ENCODE results near the gene CNKSR3. TPM values are rescaled to one million over a fixed set of nuclear protein-coding genes. Genes with fewer than 3 reads are reported as not detected.

CNKSR3 gene
- total and polyA plus RNA-seq, 2 experiments from 2014 or later: 1.9 to 5.7 TPM

DNA sequence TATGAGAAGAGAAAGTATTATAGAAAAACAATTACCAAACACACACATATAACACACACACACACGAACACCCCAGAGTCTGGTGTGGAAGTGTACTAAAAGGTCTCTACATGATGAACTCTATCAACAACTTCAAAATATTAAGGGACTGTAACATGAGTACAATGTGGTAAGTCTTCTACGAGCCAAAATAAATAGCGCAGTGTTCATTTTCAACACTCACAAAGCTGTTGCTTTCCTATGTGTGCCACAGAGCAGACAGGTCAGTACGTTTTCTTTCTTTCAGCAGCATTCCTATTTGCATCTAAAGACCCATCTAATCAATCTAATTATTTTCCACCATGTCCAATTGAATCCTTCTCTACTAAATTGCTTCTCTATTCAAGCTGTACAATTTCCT is 12.1 kb upstream of the CNKSR3 start:
- Mint-ChIP-seq H3K27ac (no peak overlapping the region), H3K36me3 (ENCODE audit: low read depth) (no peaks in the 10 kb centered on the region), H3K9me3 (no peaks in the 10 kb centered on the region; the same call in 2 of the 3 replicates), H3K4me1 (peaks cover 4% of the 10 kb centered on the region; the same call in 2 of the 3 replicates), H3K4me3 (no peak overlapping the region), H3K27me3 (ENCODE audit: insufficient read depth, low read depth, poor library complexity) (no peaks in the 10 kb centered on the region)
- Histone ChIP-seq H3K36me3 (ENCODE audit: insufficient read depth) (no peaks in the 10 kb centered on the region), H3K27me3 (ENCODE audit: insufficient read depth) (no peaks in the 10 kb centered on the region), H3F3A (replicated peaks; ENCODE audit: low read depth) (no peaks in the 10 kb centered on the region), H3K9me2 (ENCODE audit: insufficient read depth) (no peaks in the 10 kb centered on the region), H3K4me2 (no peak overlapping the region), H3K27ac (ENCODE audit: low read depth) (no peak overlapping the region), H4K20me1 (replicated peaks; ENCODE audit: insufficient read depth) (no peaks in the 10 kb centered on the region), H3K4me3 (no peak overlapping the region), H3K79me2 (replicated peaks; ENCODE audit: insufficient read depth) (no peaks in the 10 kb centered on the region), H2AFZ (no peak overlapping the region), H3K4me1 (ENCODE audit: insufficient read depth) (peaks cover 3% of the 10 kb centered on the region; the same call in 1 of the 2 replicates)
- DNase-seq (ENCODE audit: low spot score): no peak
- no peak for TF ChIP-seq POLR2AphosphoS5 (IDR thresholded peaks at IDR 0.05; ENCODE audit: low read depth)
- no peak for TF ChIP-seq STAT1 (IDR thresholded peaks at IDR 0.05; ENCODE audit: unreplicated experiment)
- TF ChIP-seq EZH2phosphoT487 (IDR thresholded peaks at IDR 0.05; ENCODE audit: unreplicated experiment): no peak
- no peak for TF ChIP-seq CREB1 (CRISPR knock-in tag; IDR thresholded peaks at IDR 0.05; ENCODE audit: low read depth)
- no peak for TF ChIP-seq ZNF331 (CRISPR knock-in tag; IDR thresholded peaks at IDR 0.05; ENCODE audit: low read depth)
- TF ChIP-seq, protein P1, sequence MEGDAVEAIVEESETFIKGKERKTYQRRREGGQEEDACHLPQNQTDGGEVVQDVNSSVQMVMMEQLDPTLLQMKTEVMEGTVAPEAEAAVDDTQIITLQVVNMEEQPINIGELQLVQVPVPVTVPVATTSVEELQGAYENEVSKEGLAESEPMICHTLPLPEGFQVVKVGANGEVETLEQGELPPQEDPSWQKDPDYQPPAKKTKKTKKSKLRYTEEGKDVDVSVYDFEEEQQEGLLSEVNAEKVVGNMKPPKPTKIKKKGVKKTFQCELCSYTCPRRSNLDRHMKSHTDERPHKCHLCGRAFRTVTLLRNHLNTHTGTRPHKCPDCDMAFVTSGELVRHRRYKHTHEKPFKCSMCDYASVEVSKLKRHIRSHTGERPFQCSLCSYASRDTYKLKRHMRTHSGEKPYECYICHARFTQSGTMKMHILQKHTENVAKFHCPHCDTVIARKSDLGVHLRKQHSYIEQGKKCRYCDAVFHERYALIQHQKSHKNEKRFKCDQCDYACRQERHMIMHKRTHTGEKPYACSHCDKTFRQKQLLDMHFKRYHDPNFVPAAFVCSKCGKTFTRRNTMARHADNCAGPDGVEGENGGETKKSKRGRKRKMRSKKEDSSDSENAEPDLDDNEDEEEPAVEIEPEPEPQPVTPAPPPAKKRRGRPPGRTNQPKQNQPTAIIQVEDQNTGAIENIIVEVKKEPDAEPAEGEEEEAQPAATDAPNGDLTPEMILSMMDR (conservative IDR thresholded peaks at IDR 0.05; ENCODE audit: low read depth in 2 of 2): no peak
- no peak for TF ChIP-seq JUNB (IDR thresholded peaks at IDR 0.05; ENCODE audit: unreplicated experiment)
- TF ChIP-seq, protein P2, sequence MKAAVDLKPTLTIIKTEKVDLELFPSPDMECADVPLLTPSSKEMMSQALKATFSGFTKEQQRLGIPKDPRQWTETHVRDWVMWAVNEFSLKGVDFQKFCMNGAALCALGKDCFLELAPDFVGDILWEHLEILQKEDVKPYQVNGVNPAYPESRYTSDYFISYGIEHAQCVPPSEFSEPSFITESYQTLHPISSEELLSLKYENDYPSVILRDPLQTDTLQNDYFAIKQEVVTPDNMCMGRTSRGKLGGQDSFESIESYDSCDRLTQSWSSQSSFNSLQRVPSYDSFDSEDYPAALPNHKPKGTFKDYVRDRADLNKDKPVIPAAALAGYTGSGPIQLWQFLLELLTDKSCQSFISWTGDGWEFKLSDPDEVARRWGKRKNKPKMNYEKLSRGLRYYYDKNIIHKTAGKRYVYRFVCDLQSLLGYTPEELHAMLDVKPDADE (IDR thresholded peaks at IDR 0.05): no peak
- TF ChIP-seq NANOG (IDR thresholded peaks at IDR 0.05; ENCODE audit: borderline replicate concordance): no peak
- TF ChIP-seq, protein P3, sequence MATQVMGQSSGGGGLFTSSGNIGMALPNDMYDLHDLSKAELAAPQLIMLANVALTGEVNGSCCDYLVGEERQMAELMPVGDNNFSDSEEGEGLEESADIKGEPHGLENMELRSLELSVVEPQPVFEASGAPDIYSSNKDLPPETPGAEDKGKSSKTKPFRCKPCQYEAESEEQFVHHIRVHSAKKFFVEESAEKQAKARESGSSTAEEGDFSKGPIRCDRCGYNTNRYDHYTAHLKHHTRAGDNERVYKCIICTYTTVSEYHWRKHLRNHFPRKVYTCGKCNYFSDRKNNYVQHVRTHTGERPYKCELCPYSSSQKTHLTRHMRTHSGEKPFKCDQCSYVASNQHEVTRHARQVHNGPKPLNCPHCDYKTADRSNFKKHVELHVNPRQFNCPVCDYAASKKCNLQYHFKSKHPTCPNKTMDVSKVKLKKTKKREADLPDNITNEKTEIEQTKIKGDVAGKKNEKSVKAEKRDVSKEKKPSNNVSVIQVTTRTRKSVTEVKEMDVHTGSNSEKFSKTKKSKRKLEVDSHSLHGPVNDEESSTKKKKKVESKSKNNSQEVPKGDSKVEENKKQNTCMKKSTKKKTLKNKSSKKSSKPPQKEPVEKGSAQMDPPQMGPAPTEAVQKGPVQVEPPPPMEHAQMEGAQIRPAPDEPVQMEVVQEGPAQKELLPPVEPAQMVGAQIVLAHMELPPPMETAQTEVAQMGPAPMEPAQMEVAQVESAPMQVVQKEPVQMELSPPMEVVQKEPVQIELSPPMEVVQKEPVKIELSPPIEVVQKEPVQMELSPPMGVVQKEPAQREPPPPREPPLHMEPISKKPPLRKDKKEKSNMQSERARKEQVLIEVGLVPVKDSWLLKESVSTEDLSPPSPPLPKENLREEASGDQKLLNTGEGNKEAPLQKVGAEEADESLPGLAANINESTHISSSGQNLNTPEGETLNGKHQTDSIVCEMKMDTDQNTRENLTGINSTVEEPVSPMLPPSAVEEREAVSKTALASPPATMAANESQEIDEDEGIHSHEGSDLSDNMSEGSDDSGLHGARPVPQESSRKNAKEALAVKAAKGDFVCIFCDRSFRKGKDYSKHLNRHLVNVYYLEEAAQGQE (IDR thresholded peaks at IDR 0.05; ENCODE audit: unreplicated experiment): no peak
- TF ChIP-seq ZNF114 (CRISPR knock-in tag; IDR thresholded peaks at IDR 0.05): no peak
- TF ChIP-seq, protein P4, sequence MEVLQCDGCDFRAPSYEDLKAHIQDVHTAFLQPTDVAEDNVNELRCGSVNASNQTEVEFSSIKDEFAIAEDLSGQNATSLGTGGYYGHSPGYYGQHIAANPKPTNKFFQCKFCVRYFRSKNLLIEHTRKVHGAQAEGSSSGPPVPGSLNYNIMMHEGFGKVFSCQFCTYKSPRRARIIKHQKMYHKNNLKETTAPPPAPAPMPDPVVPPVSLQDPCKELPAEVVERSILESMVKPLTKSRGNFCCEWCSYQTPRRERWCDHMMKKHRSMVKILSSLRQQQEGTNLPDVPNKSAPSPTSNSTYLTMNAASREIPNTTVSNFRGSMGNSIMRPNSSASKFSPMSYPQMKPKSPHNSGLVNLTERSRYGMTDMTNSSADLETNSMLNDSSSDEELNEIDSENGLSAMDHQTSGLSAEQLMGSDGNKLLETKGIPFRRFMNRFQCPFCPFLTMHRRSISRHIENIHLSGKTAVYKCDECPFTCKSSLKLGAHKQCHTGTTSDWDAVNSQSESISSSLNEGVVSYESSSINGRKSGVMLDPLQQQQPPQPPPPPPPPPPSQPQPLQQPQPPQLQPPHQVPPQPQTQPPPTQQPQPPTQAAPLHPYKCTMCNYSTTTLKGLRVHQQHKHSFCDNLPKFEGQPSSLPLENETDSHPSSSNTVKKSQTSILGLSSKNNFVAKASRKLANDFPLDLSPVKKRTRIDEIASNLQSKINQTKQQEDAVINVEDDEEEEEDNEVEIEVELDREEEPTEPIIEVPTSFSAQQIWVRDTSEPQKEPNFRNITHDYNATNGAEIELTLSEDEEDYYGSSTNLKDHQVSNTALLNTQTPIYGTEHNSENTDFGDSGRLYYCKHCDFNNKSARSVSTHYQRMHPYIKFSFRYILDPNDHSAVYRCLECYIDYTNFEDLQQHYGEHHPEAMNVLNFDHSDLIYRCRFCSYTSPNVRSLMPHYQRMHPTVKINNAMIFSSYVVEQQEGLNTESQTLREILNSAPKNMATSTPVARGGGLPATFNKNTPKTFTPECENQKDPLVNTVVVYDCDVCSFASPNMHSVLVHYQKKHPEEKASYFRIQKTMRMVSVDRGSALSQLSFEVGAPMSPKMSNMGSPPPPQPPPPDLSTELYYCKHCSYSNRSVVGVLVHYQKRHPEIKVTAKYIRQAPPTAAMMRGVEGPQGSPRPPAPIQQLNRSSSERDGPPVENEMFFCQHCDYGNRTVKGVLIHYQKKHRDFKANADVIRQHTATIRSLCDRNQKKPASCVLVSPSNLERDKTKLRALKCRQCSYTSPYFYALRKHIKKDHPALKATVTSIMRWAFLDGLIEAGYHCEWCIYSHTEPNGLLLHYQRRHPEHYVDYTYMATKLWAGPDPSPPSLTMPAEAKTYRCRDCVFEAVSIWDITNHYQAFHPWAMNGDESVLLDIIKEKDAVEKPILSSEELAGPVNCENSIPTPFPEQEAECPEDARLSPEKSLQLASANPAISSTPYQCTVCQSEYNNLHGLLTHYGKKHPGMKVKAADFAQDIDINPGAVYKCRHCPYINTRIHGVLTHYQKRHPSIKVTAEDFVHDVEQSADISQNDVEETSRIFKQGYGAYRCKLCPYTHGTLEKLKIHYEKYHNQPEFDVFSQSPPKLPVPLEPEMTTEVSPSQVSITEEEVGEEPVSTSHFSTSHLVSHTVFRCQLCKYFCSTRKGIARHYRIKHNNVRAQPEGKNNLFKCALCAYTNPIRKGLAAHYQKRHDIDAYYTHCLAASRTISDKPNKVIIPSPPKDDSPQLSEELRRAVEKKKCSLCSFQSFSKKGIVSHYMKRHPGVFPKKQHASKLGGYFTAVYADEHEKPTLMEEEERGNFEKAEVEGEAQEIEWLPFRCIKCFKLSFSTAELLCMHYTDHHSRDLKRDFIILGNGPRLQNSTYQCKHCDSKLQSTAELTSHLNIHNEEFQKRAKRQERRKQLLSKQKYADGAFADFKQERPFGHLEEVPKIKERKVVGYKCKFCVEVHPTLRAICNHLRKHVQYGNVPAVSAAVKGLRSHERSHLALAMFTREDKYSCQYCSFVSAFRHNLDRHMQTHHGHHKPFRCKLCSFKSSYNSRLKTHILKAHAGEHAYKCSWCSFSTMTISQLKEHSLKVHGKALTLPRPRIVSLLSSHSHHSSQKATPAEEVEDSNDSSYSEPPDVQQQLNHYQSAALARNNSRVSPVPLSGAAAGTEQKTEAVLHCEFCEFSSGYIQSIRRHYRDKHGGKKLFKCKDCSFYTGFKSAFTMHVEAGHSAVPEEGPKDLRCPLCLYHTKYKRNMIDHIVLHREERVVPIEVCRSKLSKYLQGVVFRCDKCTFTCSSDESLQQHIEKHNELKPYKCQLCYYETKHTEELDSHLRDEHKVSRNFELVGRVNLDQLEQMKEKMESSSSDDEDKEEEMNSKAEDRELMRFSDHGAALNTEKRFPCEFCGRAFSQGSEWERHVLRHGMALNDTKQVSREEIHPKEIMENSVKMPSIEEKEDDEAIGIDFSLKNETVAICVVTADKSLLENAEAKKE (CRISPR knock-in tag; IDR thresholded peaks at IDR 0.05): no peak
- TF ChIP-seq EZH2 (IDR thresholded peaks at IDR 0.05; ENCODE audit: low read depth, unreplicated experiment): no peak
- no peak for ATAC-seq

Measured in GM23338 (cell line).